HG03095 (cell line): ENCODE measurements around the gene CLEC16A.

Experiments used
- ATAC-seq: cut with Tn5 transposase; IDR thresholded peaks from one replicate; pipeline ENCODE4 v1.9.1; 2021; ENCODE audit warnings: moderate library complexity; ENCODE audit not compliant: unreplicated experiment

The CLEC16A gene

DNA sequence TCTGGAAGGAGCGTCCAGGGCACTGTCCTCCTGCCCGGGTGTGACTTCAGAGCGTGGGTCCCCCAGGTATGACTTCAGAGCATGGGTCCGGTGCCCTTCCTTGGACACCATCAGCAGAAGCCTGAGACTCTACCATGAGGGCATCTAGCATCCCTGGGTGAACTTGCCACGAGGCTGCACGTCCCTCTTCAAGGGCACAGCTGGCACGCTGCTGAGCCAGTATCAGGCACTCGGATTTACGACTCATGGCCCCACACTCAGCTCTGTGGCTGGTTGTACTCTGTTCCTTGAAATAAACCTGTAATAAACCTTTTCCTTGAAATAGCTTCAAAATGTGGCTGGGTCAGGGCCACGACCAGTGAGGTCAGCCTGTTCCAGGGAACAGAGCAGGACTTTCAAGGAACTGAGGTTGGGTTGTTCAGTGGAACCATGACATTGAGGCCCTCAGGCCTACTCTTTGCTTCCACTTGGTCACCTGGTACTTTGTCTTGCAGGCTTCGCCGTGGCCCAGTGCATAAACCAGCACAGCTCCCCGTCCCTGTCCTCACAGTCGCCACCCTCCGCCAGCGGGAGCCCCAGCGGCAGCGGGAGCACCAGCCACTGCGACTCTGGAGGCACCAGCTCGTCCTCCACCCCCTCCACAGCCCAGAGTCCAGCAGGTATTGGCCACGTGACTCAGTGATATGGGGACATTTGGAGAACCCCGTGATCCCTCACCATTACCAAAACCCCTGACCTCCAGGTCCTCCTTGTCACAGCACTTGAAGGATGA, 221.7 kb downstream of the CLEC16A start:
- ATAC-seq, result no peak

GRCh38 chr16:11167581-11167980, 223.2 kb downstream of the CLEC16A start:
- no peak for ATAC-seq

GRCh38 chr16:11168386-11169051, 224.2 kb downstream of the CLEC16A start:
- no peak for ATAC-seq

GRCh38 chr16:11169641-11170040, 225.3 kb downstream of the CLEC16A start:
- ATAC-seq, result no peak

DNA sequence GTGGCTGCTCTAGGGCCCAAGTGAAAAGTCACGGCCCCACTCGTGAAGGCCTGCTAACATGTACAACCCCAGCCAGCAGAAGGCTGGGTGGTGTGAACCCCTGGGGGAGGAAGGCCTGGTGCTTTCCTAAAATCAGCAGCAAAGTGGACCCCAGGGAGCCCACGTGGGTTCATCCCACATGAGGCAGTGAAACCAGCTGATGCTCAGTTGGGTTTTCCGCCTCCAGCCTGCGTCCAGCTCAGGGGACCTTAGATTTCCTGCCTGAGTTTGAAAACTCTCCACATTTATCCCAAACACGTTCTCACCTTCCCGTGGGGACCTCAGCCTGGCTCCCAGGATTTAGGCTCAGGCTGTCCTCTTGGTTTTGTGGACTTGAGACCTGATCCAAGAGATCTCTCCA, 225.8 kb downstream of the CLEC16A start:
- no peak for ATAC-seq

DNA sequence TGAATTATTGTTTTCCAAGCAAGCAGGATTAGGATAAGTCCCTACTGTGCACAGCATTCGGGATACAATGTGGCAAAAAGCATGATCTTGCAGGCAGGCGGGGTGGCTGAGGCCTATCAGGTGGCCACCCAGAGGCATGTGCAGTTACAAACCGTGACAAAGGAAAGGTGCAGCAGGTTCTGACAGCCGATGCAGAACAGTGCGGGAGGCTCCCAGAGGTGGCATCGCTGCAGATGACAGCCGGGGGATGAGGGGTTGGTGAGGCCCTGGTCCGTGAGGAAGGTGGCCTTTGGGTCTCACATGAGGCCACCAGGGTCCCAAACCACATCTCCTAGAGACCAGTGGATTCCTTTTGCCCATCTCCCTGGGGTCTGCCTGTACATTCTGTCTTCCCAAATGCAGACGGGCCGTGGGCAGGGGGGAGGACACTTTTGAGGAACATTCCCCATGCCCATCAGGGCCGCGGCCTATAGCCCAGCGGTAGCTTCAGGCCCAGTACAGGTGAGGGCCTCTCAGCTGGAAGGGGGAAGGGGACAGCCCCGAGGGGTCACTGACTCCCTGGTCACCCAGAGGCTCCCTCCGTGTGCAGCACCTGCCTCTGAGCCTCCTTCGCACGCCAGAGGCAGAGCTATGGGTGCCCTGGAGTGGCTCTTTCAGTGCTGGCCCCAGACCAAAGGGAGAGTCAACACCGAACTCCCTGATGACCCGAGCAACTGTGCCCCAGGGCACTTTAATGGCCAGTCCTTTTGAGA, 226.5 kb downstream of the CLEC16A start:
- no peak for ATAC-seq

- no peak for ATAC-seq
Measured at GRCh38 chr16:11171448-11171709, 227.0 kb downstream of the CLEC16A start.

DNA sequence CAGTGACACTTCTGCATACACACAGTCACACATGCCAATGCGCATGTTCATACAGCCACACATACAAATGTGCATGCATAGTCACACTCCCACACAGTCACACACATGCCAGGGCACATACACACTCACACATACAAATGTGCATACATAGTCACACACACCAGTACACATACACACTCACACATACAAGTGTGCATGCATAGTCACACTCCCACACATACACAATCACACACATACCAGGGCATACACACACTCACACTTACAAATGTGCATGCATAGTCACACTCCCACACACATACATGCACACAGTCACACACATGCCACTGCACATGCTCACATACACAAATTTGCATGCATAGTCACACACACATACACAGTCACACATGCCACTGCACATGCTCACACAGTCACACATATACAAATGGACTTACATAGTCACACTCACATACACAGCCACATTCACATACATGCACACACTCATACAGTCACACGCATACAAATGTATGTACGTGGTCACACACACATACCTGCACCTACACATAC, 227.5 kb downstream of the CLEC16A start:
- no peak for ATAC-seq

DNA sequence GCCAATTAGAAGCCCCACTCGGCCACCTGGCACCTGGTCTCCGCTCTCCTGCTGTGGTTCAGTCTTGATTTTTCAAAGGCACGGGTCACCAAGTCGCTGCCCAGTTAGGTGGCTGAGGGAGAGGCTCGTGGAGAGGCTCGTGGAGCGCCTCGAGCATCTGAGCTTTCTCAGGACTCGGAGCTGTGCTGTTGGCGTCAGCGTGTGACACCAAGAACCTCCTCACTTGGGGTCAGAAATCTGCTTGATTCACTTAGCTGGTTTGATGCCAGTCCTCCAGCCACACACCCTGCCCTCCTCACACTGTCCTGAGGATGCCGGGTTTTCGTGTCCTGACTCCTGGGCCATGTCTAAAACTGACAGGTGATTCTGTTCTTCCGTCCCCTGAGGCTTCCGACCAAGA, 229.1 kb downstream of the CLEC16A start:
- ATAC-seq, result no peak

DNA sequence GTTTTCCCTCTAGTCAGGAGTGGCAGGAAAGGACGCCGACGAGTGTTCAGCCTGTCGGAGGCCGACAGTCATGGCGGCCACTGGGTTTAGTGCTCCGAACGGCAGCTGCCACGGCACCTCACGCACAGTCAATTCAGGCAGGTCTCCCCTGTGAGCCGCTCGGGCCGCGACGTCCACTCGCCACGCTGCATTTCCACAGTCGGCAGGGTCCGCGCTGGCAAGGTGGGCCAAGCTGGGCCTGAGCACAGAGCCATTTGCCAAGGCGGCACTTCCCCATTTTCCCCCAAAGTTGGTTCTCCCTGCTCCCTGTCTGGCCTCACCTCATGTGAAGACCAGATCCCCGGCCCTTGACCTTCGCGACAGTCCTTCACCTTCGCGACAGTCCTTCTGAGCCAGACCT, 229.8 kb downstream of the CLEC16A start:
- ATAC-seq, result no peak

DNA sequence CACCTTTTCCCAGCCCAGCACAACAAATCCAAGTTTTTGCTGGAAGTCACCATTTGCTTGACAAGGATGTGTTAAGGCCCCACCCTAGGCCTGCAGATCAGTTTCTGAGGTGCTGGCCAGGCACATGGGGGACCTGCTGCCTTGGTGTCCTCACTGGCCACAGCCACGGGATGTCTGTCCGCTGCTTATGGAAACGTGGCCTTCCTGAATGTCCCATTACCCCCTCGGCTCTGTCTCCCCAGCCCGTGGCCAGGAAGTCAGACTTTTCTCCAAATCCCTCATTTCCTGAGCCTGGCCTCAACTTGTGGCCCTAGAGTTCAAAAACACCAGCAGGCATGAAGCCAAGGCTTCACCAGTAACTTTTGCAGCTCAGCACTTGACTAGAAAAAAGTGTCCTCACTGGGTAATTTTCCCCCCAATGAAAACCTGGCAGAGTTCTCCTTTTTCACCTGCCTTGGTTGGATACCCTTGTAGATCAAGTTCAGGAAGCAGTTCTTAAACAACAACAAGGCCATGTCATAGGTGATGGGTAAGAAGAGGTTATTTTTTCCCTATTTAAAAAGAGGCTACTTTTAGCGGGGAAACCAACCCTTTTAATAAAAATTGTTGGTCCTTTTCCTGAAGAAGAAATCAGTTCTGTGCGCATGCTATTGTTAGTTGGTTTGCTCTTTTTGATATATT, 230.9 kb downstream of the CLEC16A start:
- no peak for ATAC-seq

- peak; percentile 46 for ATAC-seq
Measured at GRCh38 chr16:11175787-11176341, 231.5 kb downstream of the CLEC16A start.

GRCh38 chr16:11177578-11178160, 233.3 kb downstream of the CLEC16A start:
- no peak for ATAC-seq

DNA sequence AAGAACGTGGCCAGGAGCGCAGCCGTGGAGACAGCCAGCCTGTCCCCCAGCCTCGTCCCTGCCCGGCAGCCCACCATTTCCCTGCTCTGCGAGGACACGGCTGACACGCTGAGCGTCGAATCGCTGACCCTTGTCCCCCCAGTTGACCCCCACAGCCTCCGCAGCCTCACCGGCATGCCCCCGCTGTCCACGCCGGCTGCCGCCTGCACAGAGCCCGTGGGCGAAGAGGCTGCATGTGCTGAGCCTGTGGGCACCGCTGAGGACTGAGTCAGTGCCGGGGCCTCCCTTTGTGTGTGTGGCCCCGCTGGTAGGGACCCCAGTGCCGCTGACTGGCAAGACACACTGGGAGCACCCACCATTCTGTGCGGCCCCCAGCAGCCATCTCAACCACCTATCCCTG, 234.1 kb downstream of the CLEC16A start:
- ATAC-seq, result no peak

DNA sequence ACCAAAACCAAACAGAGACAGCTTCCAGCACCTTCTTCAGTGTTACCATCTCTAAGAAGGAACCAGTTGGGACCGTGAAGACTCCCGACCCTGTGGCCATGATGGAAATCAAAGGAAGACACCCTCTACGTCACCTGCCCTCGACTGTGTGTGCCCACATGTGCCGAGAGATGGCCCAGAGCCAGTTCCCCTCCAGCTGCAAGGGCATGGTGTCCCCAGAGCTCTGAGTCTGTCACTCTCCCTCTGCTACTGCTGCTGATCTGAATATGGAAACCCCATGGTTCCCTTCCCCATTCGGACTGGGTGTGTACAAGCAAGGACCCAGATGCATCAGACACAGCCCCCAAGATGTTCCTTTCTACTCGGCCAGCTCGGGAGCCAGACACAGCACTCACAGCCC, 235.2 kb downstream of the CLEC16A start:
- no peak for ATAC-seq

DNA sequence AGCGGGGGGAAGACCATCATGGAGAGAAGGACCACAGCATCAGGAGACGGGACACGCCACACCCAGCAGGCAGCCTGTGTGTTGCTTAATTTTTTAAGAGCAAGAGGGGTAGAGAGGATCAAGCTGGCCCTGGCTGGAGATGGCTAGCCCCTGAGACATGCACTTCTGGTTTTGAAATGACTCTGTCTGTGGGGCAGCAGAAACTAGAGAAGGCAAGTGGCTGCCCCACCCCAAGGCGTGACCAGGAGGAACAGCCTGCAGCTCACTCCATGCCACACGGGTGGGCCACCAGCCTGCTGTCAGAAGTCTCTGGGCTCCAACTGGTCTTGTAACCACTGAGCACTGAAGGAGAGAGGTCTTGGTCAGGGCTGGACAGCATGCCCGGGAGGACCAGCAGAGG, 236.1 kb downstream of the CLEC16A start:
- ATAC-seq, result no peak

- no peak for ATAC-seq
Measured at GRCh38 chr16:11181242-11181898, 237.0 kb downstream of the CLEC16A start.

DNA sequence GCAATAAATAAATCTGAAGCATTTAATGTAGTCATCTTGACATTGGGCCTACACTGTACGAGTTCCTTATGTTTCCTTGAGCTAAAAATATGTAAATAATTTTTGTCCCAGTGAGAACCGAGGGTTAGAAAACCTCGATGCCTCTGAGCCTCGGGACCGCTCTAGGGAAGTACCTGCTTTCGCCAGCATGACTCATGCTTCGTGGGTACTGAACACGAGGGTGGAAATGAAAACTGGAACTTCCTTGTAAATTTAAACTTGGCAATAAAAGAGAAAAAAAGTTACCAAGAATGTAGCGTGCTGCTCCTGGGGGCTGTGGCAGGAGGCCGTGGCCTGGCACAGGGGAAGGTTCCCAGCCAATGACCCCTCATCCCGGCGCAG, 237.5 kb downstream of the CLEC16A start:
- no peak for ATAC-seq

- no peak for ATAC-seq
Measured at GRCh38 chr16:11182411-11182810, 238.0 kb downstream of the CLEC16A start.
